Activated naive CD8-positive, alpha-beta T cell treated with anti-CD3 and anti-CD28 coated beads, Interleukin-2, amount 50 U/mL, for 24 hours (primary cell): Measurements from ENCODE around the gene PDIA5.

Source experiments
- ATAC-seq: fragments of 150-1000 bp; cut with Tn5 transposase; one replicate; pipeline ENCODE4 v1.10.0; 2021
- DNase-seq: peaks from one replicate; pipeline ENCODE4 v3.0.0; 2021
- H3K27ac Mint-ChIP-seq: one replicate; pipeline ENCODE4 v1.8.0; 2021; ENCODE audit warnings: mild to moderate bottlenecking, mixed read lengths
- H3K27me3 Mint-ChIP-seq: one replicate; pipeline ENCODE4 v1.8.0; 2021; ENCODE audit warnings: mixed read lengths
- H3K36me3 Mint-ChIP-seq: one replicate; pipeline ENCODE4 v1.8.0; 2021; ENCODE audit warnings: low read depth, mixed read lengths
- H3K4me1 Mint-ChIP-seq: one replicate; pipeline ENCODE4 v1.8.0; 2021; ENCODE audit warnings: mixed read lengths
- H3K4me3 Mint-ChIP-seq: one replicate; pipeline ENCODE4 v1.8.0; 2021; ENCODE audit warnings: mild to moderate bottlenecking, moderate library complexity, mixed read lengths
- H3K9me3 Mint-ChIP-seq: one replicate; pipeline ENCODE4 v1.8.0; 2021; ENCODE audit warnings: mixed read lengths

Gene PDIA5

GRCh38 chr3:123085932-123086627 lies 19.3 kb downstream of the PDIA5 start:
- peaks cover 47% of the 10 kb centered on the region for H3K4me1 Mint-ChIP-seq
- no peak overlapping the region for H3K27ac Mint-ChIP-seq
- ATAC-seq, result no peak
- H3K4me3 Mint-ChIP-seq, result no peak overlapping the region
- no peaks in the 10 kb centered on the region for H3K27me3 Mint-ChIP-seq
- peaks cover 3% of the 10 kb centered on the region for H3K36me3 Mint-ChIP-seq
- DNase-seq, result no peak
- H3K9me3 Mint-ChIP-seq, result no peaks in the 10 kb centered on the region

- Mint-ChIP-seq H3K27me3 (no peaks in the 10 kb centered on the region), H3K36me3 (peaks cover 18% of the 10 kb centered on the region), H3K27ac (no peak overlapping the region), H3K4me3 (no peak overlapping the region), H3K9me3 (no peaks in the 10 kb centered on the region), H3K4me1 (peaks cover 29% of the 10 kb centered on the region)
- DNase-seq (no peak), ATAC-seq (no peak)
Observed at GRCh38 chr3:123088387-123088786, 21.6 kb downstream of the PDIA5 start.

DNA sequence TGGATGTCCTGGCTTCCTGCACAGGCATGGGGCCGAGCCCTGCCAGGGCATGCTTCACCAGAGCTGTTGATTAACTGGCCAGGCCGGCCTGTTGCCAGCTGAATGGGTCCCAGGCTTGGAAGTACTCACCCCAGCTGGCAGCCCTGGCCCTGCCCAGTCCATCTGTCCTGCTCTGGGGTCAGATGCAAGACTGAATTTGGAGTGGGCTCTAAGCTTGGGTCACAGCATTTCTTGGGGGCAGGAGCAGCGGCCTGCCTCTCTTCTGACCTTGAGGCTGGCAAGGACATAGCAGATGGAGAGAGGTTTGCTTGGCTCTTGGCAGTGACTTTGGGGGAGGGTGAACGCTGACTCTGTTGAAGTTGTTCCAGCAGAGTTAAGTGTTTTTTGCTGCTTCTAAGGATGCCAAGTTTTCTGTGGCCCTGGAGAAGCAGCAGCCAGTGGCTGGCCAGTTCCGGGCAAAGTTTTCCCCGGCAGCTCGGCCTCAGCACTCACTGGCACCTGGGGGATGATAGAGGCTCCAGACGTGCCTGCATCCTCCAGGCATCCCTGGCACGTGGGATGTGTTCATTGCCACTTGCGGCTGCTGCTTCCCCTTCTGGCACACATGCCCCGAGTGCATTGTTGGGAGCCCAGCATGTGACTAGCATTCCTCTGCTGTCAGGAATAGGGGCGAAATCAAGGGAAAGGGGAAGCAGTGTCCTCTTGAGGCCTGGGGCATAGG lies 22.9 kb downstream of the PDIA5 start:
- Mint-ChIP-seq H3K4me1 (peaks cover 17% of the 10 kb centered on the region), H3K4me3 (no peak overlapping the region), H3K27me3 (no peaks in the 10 kb centered on the region), H3K27ac (no peak overlapping the region), H3K36me3 (peaks cover 22% of the 10 kb centered on the region), H3K9me3 (no peaks in the 10 kb centered on the region)
- ATAC-seq (no peak), DNase-seq (no peak)

GRCh38 chr3:123090728-123091531 lies 24.1 kb downstream of the PDIA5 start:
- Mint-ChIP-seq H3K27ac (no peak overlapping the region), H3K9me3 (no peaks in the 10 kb centered on the region), H3K36me3 (peaks cover 26% of the 10 kb centered on the region), H3K4me3 (no peak overlapping the region), H3K27me3 (no peaks in the 10 kb centered on the region), H3K4me1 (peaks cover 8% of the 10 kb centered on the region)
- DNase-seq (no peak), ATAC-seq (peak; percentile 18)

DNA sequence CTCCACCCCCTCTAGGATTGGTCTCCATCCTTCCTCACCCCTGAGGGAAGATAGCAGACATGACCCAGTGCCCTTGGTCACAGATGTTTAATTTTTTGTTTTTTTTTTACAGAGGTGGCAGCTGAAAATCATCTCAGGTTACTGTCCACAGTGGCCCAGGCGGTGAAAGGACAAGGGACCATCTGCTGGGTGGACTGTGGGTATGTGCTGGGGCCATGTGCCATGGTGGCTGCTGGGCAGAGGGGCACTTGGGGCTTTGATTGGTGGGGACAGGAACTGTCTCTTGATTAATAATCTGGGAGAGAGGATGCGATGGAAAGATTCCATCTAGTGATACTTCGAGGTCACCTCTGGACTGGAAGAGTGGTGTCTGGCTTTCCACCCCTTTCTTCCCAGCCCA lies 25.4 kb downstream of the PDIA5 start:
- ATAC-seq (no peak), DNase-seq (no peak)
- Mint-ChIP-seq H3K27me3 (no peaks in the 10 kb centered on the region), H3K36me3 (peaks cover 27% of the 10 kb centered on the region), H3K9me3 (no peaks in the 10 kb centered on the region), H3K4me1 (peaks cover 8% of the 10 kb centered on the region), H3K27ac (peak overlapping the region; percentile 17), H3K4me3 (no peak overlapping the region)

DNA sequence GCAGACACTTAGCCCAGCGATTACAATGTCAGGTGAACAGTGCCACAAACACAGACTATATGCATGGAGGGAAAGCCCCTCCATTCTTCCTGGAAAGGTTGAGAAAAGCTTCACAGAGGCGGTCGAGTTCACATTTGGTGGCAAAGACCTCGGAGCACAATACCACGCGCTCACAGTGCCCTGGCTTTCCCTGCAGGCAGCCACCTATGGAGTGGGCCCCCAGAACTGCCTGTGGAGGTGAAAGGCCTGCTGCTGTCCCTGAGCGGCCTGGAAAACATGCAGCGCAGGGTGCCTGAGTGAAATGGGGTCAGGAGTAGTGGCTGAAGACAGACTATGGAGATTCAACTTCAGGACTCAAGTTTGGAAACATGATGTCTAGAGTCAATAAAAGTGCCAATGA lies 26.9 kb downstream of the PDIA5 start:
- Mint-ChIP-seq H3K27me3 (no peaks in the 10 kb centered on the region), H3K27ac (no peak overlapping the region), H3K36me3 (peaks cover 29% of the 10 kb centered on the region), H3K4me3 (no peak overlapping the region), H3K4me1 (peaks cover 8% of the 10 kb centered on the region), H3K9me3 (no peaks in the 10 kb centered on the region)
- DNase-seq (no peak), ATAC-seq (no peak)

- Mint-ChIP-seq H3K4me3 (no peak overlapping the region), H3K9me3 (no peaks in the 10 kb centered on the region), H3K4me1 (peaks cover 8% of the 10 kb centered on the region), H3K36me3 (peaks cover 36% of the 10 kb centered on the region), H3K27me3 (no peaks in the 10 kb centered on the region), H3K27ac (no peak overlapping the region)
- ATAC-seq, result no peak
- no peak for DNase-seq
Observed at GRCh38 chr3:123094516-123095313, 27.9 kb downstream of the PDIA5 start.

GRCh38 chr3:123096126-123096525 lies 29.3 kb downstream of the PDIA5 start:
- no peak for ATAC-seq
- Mint-ChIP-seq H3K27me3 (no peaks in the 10 kb centered on the region), H3K4me3 (no peak overlapping the region), H3K9me3 (no peaks in the 10 kb centered on the region), H3K36me3 (peaks cover 33% of the 10 kb centered on the region), H3K4me1 (peaks cover under 1% of the 10 kb centered on the region), H3K27ac (no peak overlapping the region)
- DNase-seq, result no peak

DNA sequence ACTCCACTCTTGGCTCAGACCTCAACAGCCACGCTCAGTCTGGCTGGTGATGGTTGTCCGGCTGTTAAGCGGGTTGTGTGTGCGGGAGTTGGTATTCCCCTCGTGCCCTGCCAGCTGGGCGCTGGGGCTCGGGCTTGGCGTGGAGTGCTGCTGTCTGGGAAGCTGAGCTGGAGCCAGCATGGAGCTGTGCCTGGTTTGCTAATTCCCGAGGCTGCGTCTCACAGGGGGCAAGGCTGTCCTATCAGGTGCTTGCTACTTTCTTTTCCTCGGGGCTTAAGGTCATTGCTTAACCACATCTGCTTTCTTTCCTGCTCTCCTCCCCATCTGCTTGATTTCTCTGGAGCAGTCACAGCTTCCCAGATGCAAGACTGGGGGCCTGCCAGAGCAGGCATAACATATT lies 29.9 kb downstream of the PDIA5 start:
- H3K9me3 Mint-ChIP-seq, result no peaks in the 10 kb centered on the region
- no peaks in the 10 kb centered on the region for H3K4me1 Mint-ChIP-seq
- H3K36me3 Mint-ChIP-seq, result peaks cover 27% of the 10 kb centered on the region
- no peaks in the 10 kb centered on the region for H3K27me3 Mint-ChIP-seq
- ATAC-seq (no peak), DNase-seq (no peak)
- H3K27ac Mint-ChIP-seq, result no peak overlapping the region
- H3K4me3 Mint-ChIP-seq, result no peak overlapping the region

DNA sequence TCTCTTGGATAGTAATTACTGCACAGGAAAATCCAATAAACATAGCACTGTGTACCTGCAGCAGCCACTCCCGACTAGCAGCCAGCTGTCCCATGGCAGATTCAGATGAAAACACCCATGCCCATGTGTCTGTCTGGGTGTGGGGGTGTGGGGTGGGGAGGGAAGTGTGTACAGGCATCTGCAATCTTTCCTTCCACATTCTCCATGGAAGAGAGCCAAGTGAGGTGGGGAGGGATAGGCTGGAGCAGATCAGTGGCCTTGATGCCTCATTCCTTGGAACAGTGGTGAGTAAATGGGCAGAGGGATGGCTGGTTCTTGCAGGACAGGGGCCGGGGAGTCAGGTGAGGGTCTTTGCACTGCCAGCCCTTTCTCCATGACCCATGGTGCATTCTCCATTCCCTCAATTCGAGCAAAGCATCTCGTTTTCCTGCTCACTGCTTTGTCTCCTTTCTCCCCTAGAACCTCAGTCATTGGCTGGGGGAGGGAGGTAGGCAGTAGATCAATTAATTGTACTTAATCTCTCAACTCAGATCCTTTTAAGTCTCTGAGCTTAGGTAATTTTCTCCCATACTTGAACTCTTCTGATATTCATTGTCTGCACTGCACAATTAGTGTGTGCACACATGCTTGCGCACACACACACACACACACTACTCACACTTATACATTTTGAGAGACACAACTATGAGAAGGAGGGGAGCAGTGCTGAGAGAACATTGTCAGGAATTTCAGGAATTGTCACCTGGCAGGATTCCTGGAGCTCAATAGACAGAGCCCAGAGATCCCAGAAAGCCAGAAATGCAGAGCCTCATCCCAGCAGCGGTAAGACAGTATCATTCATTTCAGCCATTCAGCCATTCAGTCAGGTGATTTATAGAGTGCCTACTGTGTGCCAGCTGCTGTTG lies 31.9 kb downstream of the PDIA5 start:
- H3K4me1 Mint-ChIP-seq, result no peaks in the 10 kb centered on the region
- H3K9me3 Mint-ChIP-seq, result no peaks in the 10 kb centered on the region
- peaks cover 32% of the 10 kb centered on the region for H3K36me3 Mint-ChIP-seq
- ATAC-seq, result no peak
- H3K4me3 Mint-ChIP-seq, result no peak overlapping the region
- no peaks in the 10 kb centered on the region for H3K27me3 Mint-ChIP-seq
- no peak for DNase-seq
- H3K27ac Mint-ChIP-seq, result no peak overlapping the region

DNA sequence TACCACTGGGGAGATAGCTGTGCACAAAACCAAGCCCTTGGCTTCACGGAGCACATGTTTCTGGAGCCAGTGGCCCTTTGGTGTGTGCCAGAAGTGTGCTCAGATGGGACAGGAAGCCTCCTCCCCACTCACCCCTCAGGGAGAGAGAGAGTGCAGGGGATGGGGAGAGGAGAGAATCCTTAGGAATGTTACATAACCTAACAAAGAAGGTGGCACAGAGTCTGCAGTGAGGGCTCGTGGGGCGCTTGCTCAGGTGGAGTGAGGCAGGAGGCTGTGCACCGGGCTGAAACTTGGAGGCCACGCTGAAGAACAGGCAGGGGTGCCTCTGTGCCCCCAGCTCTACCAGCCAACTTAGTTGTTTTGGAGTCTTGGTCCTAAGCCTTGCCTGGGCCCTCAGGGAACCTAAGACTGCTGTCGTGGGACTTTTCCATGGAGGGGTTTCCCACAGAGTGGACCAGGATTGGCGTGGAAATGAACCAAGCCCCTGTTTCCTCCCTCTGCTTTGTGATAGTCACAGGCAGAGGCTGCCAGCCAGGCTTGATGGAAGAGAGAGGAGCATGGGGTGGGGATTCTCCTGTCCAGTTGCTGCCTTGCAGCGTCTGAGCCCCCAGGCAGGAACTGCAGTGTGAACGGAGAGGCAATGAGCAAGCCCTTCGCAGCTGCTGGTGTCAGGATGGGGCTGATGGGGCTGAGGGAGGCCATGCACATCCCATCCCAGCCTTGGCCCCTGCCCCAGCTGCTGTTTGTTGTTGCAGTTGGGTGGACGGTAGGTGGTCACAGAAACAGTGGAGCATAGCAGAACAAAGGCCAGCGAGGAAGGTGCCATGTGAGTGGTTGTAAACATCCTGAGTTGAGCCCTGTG lies 32.7 kb downstream of the PDIA5 start:
- Mint-ChIP-seq H3K9me3 (no peaks in the 10 kb centered on the region), H3K36me3 (peaks cover 31% of the 10 kb centered on the region), H3K4me1 (no peaks in the 10 kb centered on the region), H3K27ac (no peak overlapping the region), H3K4me3 (no peak overlapping the region), H3K27me3 (no peaks in the 10 kb centered on the region)
- DNase-seq (no peak), ATAC-seq (no peak)

DNA sequence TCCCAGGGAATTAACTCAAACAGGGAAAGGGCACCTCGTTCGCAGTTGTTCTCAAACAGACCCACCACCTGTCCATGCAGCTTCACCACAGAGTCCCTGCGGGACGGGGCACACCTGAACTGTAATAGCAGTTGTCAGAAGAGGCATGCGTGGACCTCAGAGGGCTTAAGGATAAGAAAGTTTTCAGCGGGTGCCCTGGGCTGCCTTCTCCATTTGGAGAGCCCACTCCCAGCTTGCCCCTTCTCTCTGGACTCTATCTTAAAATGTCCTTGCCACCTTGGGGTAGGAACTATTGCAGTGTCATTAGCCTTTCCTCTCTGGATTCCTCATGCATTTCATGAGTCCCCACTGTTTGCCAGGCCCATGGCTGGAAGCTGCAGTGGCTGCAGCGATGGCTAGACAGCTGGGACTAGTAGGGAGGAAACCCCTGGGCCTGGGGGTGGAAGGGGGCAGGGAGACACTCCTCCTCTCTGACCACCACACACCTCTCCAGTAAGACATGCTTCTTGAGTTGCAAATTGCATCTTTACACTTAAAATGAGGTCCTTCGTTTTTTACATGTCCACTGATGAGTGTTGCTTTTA lies 33.5 kb downstream of the PDIA5 start:
- Mint-ChIP-seq H3K9me3 (no peaks in the 10 kb centered on the region), H3K4me1 (no peaks in the 10 kb centered on the region), H3K27ac (no peak overlapping the region), H3K4me3 (no peak overlapping the region), H3K36me3 (peaks cover 31% of the 10 kb centered on the region), H3K27me3 (no peaks in the 10 kb centered on the region)
- DNase-seq (no peak), ATAC-seq (no peak)

DNA sequence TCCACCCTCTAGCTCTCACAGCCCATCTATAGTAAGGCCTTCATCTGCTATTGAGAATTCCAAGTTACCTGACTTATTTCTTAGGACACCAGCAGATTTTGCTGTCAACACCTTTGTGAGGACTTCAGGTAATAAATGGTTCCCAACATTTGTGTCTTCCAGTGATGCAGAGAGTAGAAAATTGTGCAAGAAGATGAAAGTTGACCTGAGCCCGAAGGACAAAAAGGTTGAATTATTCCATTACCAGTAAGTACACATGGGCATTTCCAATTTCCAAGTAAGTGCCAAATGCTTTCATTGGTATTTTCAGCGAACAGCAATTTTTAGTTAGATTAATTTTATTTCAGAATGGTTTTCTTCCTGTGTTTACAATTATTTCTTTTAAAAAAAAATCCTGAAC lies 35.4 kb downstream of the PDIA5 start:
- Mint-ChIP-seq H3K36me3 (peaks cover 37% of the 10 kb centered on the region), H3K4me3 (no peak overlapping the region), H3K4me1 (peaks cover 4% of the 10 kb centered on the region), H3K27ac (no peak overlapping the region), H3K9me3 (no peaks in the 10 kb centered on the region), H3K27me3 (no peaks in the 10 kb centered on the region)
- DNase-seq (no peak), ATAC-seq (no peak)
